Adrenal gland (tissue), 5 donors: ENCODE measurements around the gene MTA3.

Source experiments
- POLR2A ChIP-seq, 2 donors: fragments of 450-650 bp; IDR thresholded peaks; one replicate each; pipeline ENCODE4 v1.6.1; 2017; ENCODE audit warnings: antibody characterized with exemption in 2 of 2, mild to moderate bottlenecking in 2 of 2, moderate library complexity in 1 of 2
- TF ChIP-seq, protein P1 (sequence below), 6 experiments: fragments of 450-650 bp in 4 of 6; fragments of 200-600 bp in 2 of 6; sonication (generic) in 1 of 6; IDR thresholded peaks; 1 replicate in 5 of 6; 2 replicates in 1 of 6; pipeline versions ENCODE4 v1.5.1 to v1.8.0; 2016 to 2021; ENCODE audit warnings: antibody characterized with exemption in 6 of 6, mild to moderate bottlenecking in 2 of 6, moderate library complexity in 1 of 6
- donor health status: DM: no; HTN: no; CAD: no.

DNA sequence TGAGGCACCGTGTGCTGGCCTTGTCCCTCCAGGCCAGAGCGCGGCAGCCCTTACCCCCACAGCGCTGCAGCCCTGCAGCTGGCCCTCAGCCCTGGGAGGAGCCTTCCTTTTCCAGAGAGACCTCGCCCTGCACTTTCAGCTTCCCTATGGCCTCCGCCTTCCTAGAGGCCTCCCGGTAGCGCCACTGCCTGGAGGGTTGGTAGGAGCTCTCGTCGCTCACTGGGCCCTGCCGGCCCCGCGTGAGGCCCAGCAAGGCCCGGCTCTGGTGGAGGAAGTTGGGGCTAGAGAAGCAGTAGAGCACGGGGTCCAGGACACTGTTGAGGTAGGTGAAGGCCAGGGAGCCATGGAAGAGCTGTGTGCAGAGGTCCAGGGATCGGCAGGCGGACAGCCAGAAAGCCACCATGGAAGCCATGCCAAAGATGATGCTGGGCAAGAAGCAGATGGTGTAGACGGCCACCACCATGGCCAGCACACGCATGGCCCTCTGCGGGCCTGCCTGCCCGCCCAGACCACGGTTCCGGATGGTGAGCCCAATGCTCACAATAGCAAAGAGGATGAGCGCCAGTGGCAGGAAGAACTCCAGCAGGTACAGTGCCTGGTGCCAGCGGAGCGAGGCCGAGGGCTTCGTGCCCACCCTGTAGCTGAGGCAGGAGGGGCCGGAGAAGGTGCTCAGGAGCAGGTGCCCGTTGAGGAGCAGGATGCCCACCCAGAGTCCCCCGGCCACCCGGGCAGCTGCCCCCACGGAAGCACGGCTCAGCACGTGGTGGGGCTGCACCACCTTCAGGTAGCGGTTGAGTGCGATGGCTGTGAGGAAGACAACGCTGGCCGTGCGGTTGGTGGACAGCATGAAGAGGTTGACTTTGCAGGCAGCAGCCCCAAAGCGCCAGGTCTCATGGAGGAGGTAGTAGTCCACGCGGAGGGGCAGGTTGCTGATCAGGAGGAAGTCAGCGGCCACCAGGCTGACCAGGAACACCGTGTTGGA lies 194.7 kb downstream of the MTA3 start:
- TF ChIP-seq, protein P1, sequence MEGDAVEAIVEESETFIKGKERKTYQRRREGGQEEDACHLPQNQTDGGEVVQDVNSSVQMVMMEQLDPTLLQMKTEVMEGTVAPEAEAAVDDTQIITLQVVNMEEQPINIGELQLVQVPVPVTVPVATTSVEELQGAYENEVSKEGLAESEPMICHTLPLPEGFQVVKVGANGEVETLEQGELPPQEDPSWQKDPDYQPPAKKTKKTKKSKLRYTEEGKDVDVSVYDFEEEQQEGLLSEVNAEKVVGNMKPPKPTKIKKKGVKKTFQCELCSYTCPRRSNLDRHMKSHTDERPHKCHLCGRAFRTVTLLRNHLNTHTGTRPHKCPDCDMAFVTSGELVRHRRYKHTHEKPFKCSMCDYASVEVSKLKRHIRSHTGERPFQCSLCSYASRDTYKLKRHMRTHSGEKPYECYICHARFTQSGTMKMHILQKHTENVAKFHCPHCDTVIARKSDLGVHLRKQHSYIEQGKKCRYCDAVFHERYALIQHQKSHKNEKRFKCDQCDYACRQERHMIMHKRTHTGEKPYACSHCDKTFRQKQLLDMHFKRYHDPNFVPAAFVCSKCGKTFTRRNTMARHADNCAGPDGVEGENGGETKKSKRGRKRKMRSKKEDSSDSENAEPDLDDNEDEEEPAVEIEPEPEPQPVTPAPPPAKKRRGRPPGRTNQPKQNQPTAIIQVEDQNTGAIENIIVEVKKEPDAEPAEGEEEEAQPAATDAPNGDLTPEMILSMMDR (IDR thresholded peaks at IDR 0.05) = no peak
- no peak for TF ChIP-seq POLR2A (IDR thresholded peaks at IDR 0.05)
